WTC11 (cell line): ENCODE measurements around the gene CFDP1. TPM values are rescaled to one million over a fixed set of nuclear protein-coding genes. Genes with fewer than 3 reads are reported as not detected.

ENCODE experiments used
- ATAC-seq: fragments of 200-7000 bp; cut with Tn5 transposase; 2 replicates; pipeline ENCODE4 v1.10.0; 2021; ENCODE audit warnings: mild to moderate bottlenecking, moderate library complexity
- CTCF ChIA-PET: fragments of 300-600 bp; sonication (Branson Sonifier 250); formaldehyde crosslinking; loops from one replicate; lab custom pipeline; 2021; ENCODE audit warnings: antibody characterized with exemption; lab: Charles Lee
- POLR2A ChIA-PET: fragments of 350-600 bp; sonication (Branson Sonifier 250); formaldehyde crosslinking; loops from one replicate; lab custom pipeline; 2021; ENCODE audit warnings: antibody characterized with exemption; lab: Charles Lee
- DNase-seq: peaks from one replicate; pipeline ENCODE4 v3.0.0; 2021; ENCODE audit warnings: low spot score
- H3K27ac Mint-ChIP-seq: 2 replicates; pipeline ENCODE4 v1.8.0; 2021; ENCODE audit warnings: mixed read lengths
- H3K27me3 Mint-ChIP-seq: 2 replicates; pipeline ENCODE4 v1.8.0; 2021; ENCODE audit warnings: low read depth, mild to moderate bottlenecking, moderate library complexity, mixed read lengths
- H3K36me3 Mint-ChIP-seq: 2 replicates; pipeline ENCODE4 v1.8.0; 2021; ENCODE audit warnings: mixed read lengths
- H3K4me1 Mint-ChIP-seq: 2 replicates; pipeline ENCODE4 v1.8.0; 2022; ENCODE audit warnings: mixed read lengths
- H3K4me3 Mint-ChIP-seq: 2 replicates; pipeline ENCODE4 v1.8.0; 2021; ENCODE audit warnings: mild to moderate bottlenecking, moderate library complexity, mixed read lengths
- H3K9me3 Mint-ChIP-seq: 2 replicates; pipeline ENCODE4 v1.8.0; 2021; ENCODE audit warnings: mixed read lengths
- CREM ChIP-seq: sonication (generic); formaldehyde crosslinking; IDR thresholded peaks from 2 replicates; pipeline ENCODE4 v1.8.1; 2022; ENCODE audit warnings: mild to moderate bottlenecking, missing genetic modification reagents, moderate library complexity
- ESRRA ChIP-seq: sonication (generic); formaldehyde crosslinking; IDR thresholded peaks from 2 replicates; pipeline ENCODE4 v1.8.1; 2022; ENCODE audit warnings: mild to moderate bottlenecking, missing genetic modification reagents, borderline replicate concordance
- GABPB1 ChIP-seq: sonication (generic); formaldehyde crosslinking; IDR thresholded peaks from 2 replicates; pipeline ENCODE4 v1.8.1; 2023; ENCODE audit warnings: mild to moderate bottlenecking, missing genetic modification reagents
- GTF2I ChIP-seq: fragments of 250-450 bp; sonication (Bioruptor Pico); conservative IDR thresholded peaks from 2 replicates; pipeline ENCODE4 v1.4.0; 2021; ENCODE audit warnings: mild to moderate bottlenecking
- KAT7 ChIP-seq: sonication (generic); formaldehyde crosslinking; IDR thresholded peaks from 2 replicates; pipeline ENCODE4 v1.8.1; 2023; ENCODE audit warnings: missing genetic modification reagents, mild to moderate bottlenecking, borderline replicate concordance
- NR1H2 ChIP-seq: sonication (generic); formaldehyde crosslinking; IDR thresholded peaks from 2 replicates; pipeline ENCODE4 v1.9.0; 2021; ENCODE audit warnings: mild to moderate bottlenecking, moderate library complexity, missing genetic modification reagents
- NR2C2 ChIP-seq: sonication (generic); formaldehyde crosslinking; IDR thresholded peaks from 2 replicates; pipeline ENCODE4 v1.8.0; 2022; ENCODE audit warnings: mild to moderate bottlenecking, missing genetic modification reagents
- PRRX2 ChIP-seq: fragments of 250-450 bp; sonication (Bioruptor Pico); IDR thresholded peaks from 2 replicates; pipeline ENCODE4 v1.8.0; 2021; ENCODE audit warnings: mild to moderate bottlenecking
- SP1 ChIP-seq: sonication (generic); formaldehyde crosslinking; conservative IDR thresholded peaks from 2 replicates; pipeline ENCODE4 v1.8.1; 2022; ENCODE audit warnings: missing genetic modification reagents
- USF1 ChIP-seq: sonication (generic); formaldehyde crosslinking; IDR thresholded peaks from 2 replicates; pipeline ENCODE4 v1.8.0; 2022; ENCODE audit warnings: mild to moderate bottlenecking, missing genetic modification reagents
- ZNF121 ChIP-seq: sonication (generic); formaldehyde crosslinking; IDR thresholded peaks from 2 replicates; pipeline ENCODE4 v1.8.0; 2023; ENCODE audit warnings: missing genetic modification reagents
- ZNF425 ChIP-seq: fragments of 250-450 bp; sonication (Bioruptor Pico); conservative IDR thresholded peaks from 2 replicates; pipeline ENCODE4 v1.9.0; 2021; ENCODE audit warnings: mild to moderate bottlenecking
- ZNF671 ChIP-seq: fragments of 250-450 bp; sonication (Bioruptor Pico); IDR thresholded peaks from 2 replicates; pipeline ENCODE4 v1.8.0; 2021; ENCODE audit warnings: mild to moderate bottlenecking
- total RNA-seq: library from RNA; stranded (reverse); gene quantifications from 3 replicates; pipeline ENCODE4 v1.2.3, GENCODE V29; 2021
- TF ChIP-seq, protein P1 (sequence below): fragments of 250-450 bp; sonication (Bioruptor Pico); IDR thresholded peaks from 2 replicates; pipeline ENCODE4 v1.9.0; 2021; ENCODE audit warnings: moderate library complexity, mild to moderate bottlenecking, inconsistent platforms, borderline replicate concordance
- TF ChIP-seq, protein P2 (sequence below): sonication (generic); formaldehyde crosslinking; IDR thresholded peaks from 2 replicates; pipeline ENCODE4 v1.8.0; 2022; ENCODE audit warnings: mild to moderate bottlenecking, missing genetic modification reagents
- TF ChIP-seq, protein P3 (sequence below): sonication (generic); formaldehyde crosslinking; IDR thresholded peaks from 2 replicates; pipeline ENCODE4 v1.8.1; 2022; ENCODE audit warnings: low read depth, mild to moderate bottlenecking, moderate library complexity, missing genetic modification reagents, borderline replicate concordance
- TF ChIP-seq, protein P4 (sequence below): fragments of 250-450 bp; sonication (Bioruptor Pico); IDR thresholded peaks from 2 replicates; pipeline ENCODE4 v1.9.0; 2021; ENCODE audit warnings: mild to moderate bottlenecking
- TF ChIP-seq, protein P5 (sequence below): sonication (generic); formaldehyde crosslinking; IDR thresholded peaks from 2 replicates; pipeline ENCODE4 v1.8.1; 2023; ENCODE audit warnings: mild to moderate bottlenecking, moderate library complexity, missing genetic modification reagents
- TF ChIP-seq, protein P6 (sequence below): sonication (generic); formaldehyde crosslinking; conservative IDR thresholded peaks from 2 replicates; pipeline ENCODE4 v1.8.1; 2022; ENCODE audit warnings: mild to moderate bottlenecking, missing genetic modification reagents

Gene CFDP1
- total RNA-seq, 1 experiment from 2014 or later, result 79.2 TPM

- TF ChIP-seq ZNF425 (CRISPR knock-in tag) (no peak), NR1H2 (CRISPR knock-in tag) (no peak), CREM (no peak)
- TF ChIP-seq, all 79 proteins: peak for 5
Observed at GRCh38 chr16:75264999-75265910, 168.0 kb downstream of the CFDP1 start (continued).

DNA sequence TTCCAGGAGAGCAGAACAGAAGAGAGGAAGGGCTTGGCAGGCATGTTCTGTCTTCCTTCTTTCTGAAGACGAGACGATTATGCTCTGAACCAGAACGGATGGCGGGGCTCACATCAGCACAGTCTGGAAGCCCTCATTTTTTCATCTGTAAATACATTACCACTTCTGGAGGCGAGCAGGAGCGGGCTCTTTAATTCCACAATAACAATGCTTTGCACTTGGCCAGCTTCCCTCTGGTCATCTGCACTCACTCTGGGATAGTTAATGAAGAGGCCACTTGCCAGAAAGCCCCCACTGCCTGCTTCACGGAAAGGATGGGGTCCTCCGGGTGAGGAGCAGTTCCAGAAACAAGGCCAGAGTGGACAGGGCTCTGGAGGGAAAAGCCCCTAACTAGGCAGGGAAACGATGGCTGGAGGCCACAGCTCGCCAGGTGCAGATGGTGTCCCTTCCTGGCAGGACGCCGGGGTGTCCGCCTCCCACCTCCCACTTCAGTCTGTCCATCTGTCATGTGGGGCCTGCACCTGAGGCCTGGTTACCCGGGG, 168.8 kb downstream of the CFDP1 start:
- ATAC-seq (no peak), DNase-seq (no peak)
- Mint-ChIP-seq H3K4me1 (peaks cover 43% of the 10 kb centered on the region), H3K9me3 (no peaks in the 10 kb centered on the region), H3K27me3 (no peaks in the 10 kb centered on the region), H3K36me3 (no peaks in the 10 kb centered on the region), H3K4me3 (peak overlapping the region; percentile 76), H3K27ac (no peak overlapping the region; the same call in 1 of the 2 replicates)
- CTCF ChIA-PET, result interaction anchor here (0.8 kb wide), 1 partner anchor 10 kb away, joined by 4 read pairs; no protein-coding TSS in a partner anchor
- POLR2A ChIA-PET, result interaction anchor here (0.6 to 7.0 kb wide), 2 partner anchors 10 to 14 kb away, joined by 3 to 57 read pairs; no protein-coding TSS in a partner anchor
- TF ChIP-seq, protein P1, sequence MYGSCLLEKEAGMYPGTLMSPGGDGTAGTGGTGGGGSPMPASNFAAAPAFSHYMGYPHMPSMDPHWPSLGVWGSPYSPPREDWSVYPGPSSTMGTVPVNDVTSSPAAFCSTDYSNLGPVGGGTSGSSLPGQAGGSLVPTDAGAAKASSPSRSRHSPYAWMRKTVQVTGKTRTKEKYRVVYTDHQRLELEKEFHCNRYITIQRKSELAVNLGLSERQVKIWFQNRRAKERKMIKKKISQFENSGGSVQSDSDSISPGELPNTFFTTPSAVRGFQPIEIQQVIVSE (CRISPR knock-in tag), result no peak
- TF ChIP-seq ZNF671 (CRISPR knock-in tag) (no peak), SP1 (CRISPR knock-in tag) (no peak), ZNF121 (CRISPR knock-in tag) (no peak), KAT7 (CRISPR knock-in tag) (no peak), GABPB1 (no peak)
- TF ChIP-seq, protein P2, sequence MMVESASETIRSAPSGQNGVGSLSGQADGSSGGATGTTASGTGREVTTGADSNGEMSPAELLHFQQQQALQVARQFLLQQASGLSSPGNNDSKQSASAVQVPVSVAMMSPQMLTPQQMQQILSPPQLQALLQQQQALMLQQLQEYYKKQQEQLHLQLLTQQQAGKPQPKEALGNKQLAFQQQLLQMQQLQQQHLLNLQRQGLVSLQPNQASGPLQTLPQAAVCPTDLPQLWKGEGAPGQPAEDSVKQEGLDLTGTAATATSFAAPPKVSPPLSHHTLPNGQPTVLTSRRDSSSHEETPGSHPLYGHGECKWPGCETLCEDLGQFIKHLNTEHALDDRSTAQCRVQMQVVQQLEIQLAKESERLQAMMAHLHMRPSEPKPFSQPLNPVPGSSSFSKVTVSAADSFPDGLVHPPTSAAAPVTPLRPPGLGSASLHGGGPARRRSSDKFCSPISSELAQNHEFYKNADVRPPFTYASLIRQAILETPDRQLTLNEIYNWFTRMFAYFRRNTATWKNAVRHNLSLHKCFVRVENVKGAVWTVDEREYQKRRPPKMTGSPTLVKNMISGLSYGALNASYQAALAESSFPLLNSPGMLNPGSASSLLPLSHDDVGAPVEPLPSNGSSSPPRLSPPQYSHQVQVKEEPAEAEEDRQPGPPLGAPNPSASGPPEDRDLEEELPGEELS (CRISPR knock-in tag), result no peak

- H3K27ac Mint-ChIP-seq, result peak overlapping the region; percentile 49
- no peak for ATAC-seq
- no peaks in the 10 kb centered on the region for H3K9me3 Mint-ChIP-seq
- 0 out of 2 replicates have a peak, but pooled peaks cover 3% of the 10 kb centered on the region for H3K36me3 Mint-ChIP-seq
- ChIA-PET POLR2A (interaction anchor here (0.6 to 7.0 kb wide), 2 partner anchors 10 to 14 kb away, joined by 3 to 57 read pairs; no protein-coding TSS in a partner anchor), CTCF (interaction anchor here (1.0 kb wide), 1 partner anchor 30 kb away, joined by 3 read pairs; no protein-coding TSS in a partner anchor)
- H3K27me3 Mint-ChIP-seq, result no peaks in the 10 kb centered on the region
- no peak for TF ChIP-seq ZNF121 (CRISPR knock-in tag)
- TF ChIP-seq, protein P3, sequence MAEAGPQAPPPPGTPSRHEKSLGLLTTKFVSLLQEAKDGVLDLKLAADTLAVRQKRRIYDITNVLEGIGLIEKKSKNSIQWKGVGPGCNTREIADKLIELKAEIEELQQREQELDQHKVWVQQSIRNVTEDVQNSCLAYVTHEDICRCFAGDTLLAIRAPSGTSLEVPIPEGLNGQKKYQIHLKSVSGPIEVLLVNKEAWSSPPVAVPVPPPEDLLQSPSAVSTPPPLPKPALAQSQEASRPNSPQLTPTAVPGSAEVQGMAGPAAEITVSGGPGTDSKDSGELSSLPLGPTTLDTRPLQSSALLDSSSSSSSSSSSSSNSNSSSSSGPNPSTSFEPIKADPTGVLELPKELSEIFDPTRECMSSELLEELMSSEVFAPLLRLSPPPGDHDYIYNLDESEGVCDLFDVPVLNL (CRISPR knock-in tag), result no peak
- TF ChIP-seq NR2C2, result no peak
- TF ChIP-seq USF1 (CRISPR knock-in tag), result no peak
- TF ChIP-seq GTF2I (CRISPR knock-in tag), result no peak
- TF ChIP-seq PRRX2, result no peak
- TF ChIP-seq, protein P4, sequence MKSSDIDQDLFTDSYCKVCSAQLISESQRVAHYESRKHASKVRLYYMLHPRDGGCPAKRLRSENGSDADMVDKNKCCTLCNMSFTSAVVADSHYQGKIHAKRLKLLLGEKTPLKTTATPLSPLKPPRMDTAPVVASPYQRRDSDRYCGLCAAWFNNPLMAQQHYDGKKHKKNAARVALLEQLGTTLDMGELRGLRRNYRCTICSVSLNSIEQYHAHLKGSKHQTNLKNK (CRISPR knock-in tag), result no peak
- TF ChIP-seq ESRRA (CRISPR knock-in tag), result no peak
- TF ChIP-seq, protein P5, sequence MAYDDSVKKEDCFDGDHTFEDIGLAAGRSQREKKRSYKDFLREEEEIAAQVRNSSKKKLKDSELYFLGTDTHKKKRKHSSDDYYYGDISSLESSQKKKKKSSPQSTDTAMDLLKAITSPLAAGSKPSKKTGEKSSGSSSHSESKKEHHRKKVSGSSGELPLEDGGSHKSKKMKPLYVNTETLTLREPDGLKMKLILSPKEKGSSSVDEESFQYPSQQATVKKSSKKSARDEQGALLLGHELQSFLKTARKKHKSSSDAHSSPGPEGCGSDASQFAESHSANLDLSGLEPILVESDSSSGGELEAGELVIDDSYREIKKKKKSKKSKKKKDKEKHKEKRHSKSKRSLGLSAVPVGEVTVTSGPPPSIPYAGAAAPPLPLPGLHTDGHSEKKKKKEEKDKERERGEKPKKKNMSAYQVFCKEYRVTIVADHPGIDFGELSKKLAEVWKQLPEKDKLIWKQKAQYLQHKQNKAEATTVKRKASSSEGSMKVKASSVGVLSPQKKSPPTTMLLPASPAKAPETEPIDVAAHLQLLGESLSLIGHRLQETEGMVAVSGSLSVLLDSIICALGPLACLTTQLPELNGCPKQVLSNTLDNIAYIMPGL, result no peak
- TF ChIP-seq, protein P6, sequence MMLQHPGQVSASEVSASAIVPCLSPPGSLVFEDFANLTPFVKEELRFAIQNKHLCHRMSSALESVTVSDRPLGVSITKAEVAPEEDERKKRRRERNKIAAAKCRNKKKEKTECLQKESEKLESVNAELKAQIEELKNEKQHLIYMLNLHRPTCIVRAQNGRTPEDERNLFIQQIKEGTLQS (CRISPR knock-in tag), result no peak
- DNase-seq, result no peak
- H3K4me3 Mint-ChIP-seq, result peak overlapping the region; percentile 76
- peaks cover 46% of the 10 kb centered on the region for H3K4me1 Mint-ChIP-seq
Observed at GRCh38 chr16:75263963-75264445, 169.3 kb downstream of the CFDP1 start.
